ENCODE data around the gene CCND3.

Gene CCND3

DNA sequence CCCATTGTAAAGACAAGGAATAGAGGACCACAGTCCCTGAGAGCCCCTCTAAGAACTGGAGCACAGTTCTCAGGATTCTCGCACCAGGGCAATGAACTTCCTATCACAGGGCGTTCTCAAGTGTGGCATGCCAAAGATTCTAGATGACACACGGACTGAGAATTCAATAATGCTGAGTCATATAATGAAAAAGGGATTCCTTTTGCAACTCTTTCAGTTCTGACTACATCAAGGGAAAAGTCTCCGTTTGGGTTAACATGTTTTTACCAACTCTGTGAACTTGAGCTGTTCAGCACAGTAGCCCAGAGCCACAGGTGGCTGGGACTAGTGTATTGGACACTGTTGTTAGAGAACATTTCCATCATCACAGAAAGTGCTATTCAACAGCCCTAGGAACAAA is 24.1 kb downstream of the CCND3 start:
- DNase-seq: no peak

- no peak for DNase-seq
Observed at GRCh38 chr6:41914869-41915530, 26.6 kb downstream of the CCND3 start.

DNA sequence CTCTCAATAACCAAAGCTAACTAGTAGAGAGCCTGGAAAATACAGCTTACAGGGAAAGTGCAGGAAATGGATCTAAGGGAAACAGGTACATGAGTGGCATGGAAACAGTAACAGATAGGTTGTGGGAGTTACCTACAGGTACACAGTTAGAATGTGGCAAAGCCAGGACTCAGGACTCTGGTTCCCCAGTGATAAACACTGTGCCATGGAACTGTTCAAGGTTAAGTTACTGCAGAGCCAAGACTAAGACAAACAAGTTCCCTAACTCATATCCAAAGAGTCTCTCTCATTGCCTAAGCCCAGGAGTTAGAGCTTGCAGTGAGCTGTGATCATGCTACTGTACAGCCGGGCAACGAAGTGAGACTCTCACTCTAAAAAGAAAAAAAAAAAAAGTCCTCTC is 27.3 kb downstream of the CCND3 start:
- DNase-seq: no peak

- no peak for DNase-seq
Observed at GRCh38 chr6:41909727-41910126, 31.9 kb downstream of the CCND3 start.

- no peak for DNase-seq
Observed at GRCh38 chr6:41901882-41902519, 39.6 kb downstream of the CCND3 start.

DNA sequence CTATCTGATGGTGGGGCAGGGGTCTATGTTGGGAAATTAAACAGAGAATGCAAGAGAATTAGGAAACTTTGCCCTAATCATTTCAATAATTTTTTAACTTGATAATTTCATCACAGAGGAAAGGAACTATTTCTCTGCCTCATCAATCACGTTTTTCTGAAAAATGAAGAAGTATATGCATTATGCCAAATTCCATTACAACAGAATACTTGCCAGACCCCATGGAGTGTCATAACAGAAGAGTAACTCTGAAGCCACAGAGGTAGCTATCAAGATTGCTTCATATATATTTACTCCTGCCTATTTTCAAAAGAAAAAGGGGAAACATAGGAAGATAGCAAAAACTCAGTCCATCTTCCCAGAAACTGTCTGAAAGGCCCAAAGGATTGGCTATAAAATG is 40.7 kb downstream of the CCND3 start:
- no peak for DNase-seq

DNA sequence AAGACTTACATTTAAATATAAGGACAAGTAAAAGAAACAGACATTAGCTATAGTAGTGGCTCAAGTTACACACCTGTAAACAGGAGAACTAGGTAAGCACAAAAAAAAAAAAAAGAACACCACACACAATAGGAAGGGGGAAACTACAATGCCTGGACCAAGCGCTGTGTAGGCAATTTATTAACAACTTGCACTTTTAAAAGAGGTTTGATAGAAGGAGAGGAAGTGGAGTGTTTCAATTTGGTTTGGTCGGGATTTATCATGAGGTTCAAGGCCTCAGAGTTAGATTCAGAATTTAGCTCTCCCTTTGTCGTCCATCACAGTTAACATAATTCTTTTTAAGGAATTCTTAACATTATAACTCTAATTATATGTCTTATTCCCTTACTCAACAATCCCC is 45.3 kb downstream of the CCND3 start:
- DNase-seq: no peak

- DNase-seq: peak; percentile 81
Observed at GRCh38 chr6:41895300-41896233, 46.0 kb downstream of the CCND3 start, which contains the start of gene USP49. TSS of gene USP49 (minus strand) at chr6:41895375. CDS start at chr6:41806983, 88,392 bp downstream.

GRCh38 chr6:41894366-41895299 is 47.0 kb downstream of the CCND3 start:
- DNase-seq: no peak

GRCh38 chr6:41892921-41893564 is 48.6 kb downstream of the CCND3 start:
- DNase-seq: no peak

DNA sequence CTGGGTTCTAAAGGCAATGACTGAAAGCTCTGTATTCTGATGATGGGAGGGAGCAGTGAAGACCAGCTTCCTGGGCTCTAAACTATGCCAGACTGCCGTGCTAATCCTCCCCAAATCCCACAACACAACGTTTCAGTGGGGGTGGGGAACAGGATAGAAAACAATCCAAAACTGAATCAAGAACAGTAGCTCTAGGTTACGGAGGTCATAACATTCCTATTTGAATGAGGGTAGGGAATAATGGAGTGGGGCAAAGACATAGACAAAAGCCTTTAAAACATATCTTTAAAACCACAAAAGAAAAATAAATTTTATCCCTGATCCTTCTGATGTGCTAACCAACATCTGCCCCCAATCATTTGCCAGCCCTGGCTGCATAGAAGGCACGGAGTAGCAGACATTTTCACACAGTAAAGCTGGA is 54.3 kb downstream of the CCND3 start:
- no peak for DNase-seq

DNA sequence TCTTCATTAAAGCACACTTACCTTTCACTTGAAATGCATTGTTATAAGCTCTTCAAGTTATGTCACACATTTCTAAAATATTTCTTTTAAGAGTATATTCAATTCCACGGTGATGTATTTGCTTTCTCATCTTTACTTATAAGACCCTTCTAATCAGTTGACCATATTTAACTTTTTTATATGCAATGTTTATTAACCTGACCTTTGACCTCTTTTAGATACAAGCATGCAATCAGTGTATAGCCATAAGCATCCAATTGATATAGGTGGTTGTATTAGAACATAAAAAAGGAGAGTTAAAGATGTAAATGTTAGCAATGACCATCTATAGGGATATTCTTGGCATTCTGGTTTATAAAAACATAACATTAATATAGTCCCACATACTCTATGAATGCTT is 55.7 kb downstream of the CCND3 start:
- no peak for DNase-seq

- no peak for DNase-seq
Observed at GRCh38 chr6:41884957-41885356, 56.7 kb downstream of the CCND3 start.

Data from NCI-H1048 (cell line).